CD4-positive, alpha-beta T cell treated with Interleukin-15 for 1 hour (primary cell): ENCODE measurements around the gene MARCO.
"Not testable (repeated sequence)": the region's sequence is repeated elsewhere in the genome, so short reads cannot be mapped to it uniquely, and the experiment has no call there.

Experiments
- DNase-seq: peaks from one replicate; pipeline ENCODE4 v3.0.0-alpha.2; 2020

Gene MARCO

GRCh38 chr2:119009110-119009509 is 67.1 kb downstream of the MARCO start:
- DNase-seq: no peak

- no peak for DNase-seq
Observed at GRCh38 chr2:119010336-119010735, 68.3 kb downstream of the MARCO start.

GRCh38 chr2:119011162-119011909 is 69.3 kb downstream of the MARCO start:
- DNase-seq: no peak

GRCh38 chr2:119011910-119012209 is 69.9 kb downstream of the MARCO start:
- DNase-seq: no peak

GRCh38 chr2:119012345-119013301 is 70.6 kb downstream of the MARCO start:
- DNase-seq: no peak

- DNase-seq: no peak
Observed at GRCh38 chr2:119013671-119014070, 71.7 kb downstream of the MARCO start.

GRCh38 chr2:119015845-119016244 is 73.9 kb downstream of the MARCO start:
- no peak for DNase-seq

GRCh38 chr2:119019521-119019920 is 77.5 kb downstream of the MARCO start:
- DNase-seq: no peak

GRCh38 chr2:119022678-119023077 is 80.7 kb downstream of the MARCO start:
- no peak for DNase-seq

- no peak for DNase-seq
Observed at GRCh38 chr2:119023534-119023933, 81.5 kb downstream of the MARCO start.

GRCh38 chr2:119024152-119024551 is 82.2 kb downstream of the MARCO start:
- DNase-seq: no peak

- no peak for DNase-seq
Observed at GRCh38 chr2:119024568-119024967, 82.6 kb downstream of the MARCO start.

- DNase-seq: no peak
Observed at GRCh38 chr2:119025013-119025412, 83.0 kb downstream of the MARCO start.

GRCh38 chr2:119025762-119026351 is 83.9 kb downstream of the MARCO start:
- no peak for DNase-seq

GRCh38 chr2:119026890-119027289 is 84.9 kb downstream of the MARCO start:
- DNase-seq: no peak

- DNase-seq: no peak
Observed at GRCh38 chr2:119028327-119029174, 86.6 kb downstream of the MARCO start.

- DNase-seq: no peak
Observed at GRCh38 chr2:119029297-119029696, 87.3 kb downstream of the MARCO start.

GRCh38 chr2:119037922-119038321 is 95.9 kb downstream of the MARCO start:
- not testable (repeated sequence) for DNase-seq

- DNase-seq: no peak
Observed at GRCh38 chr2:119040730-119041129, 98.7 kb downstream of the MARCO start.
